HG03378 (cell line): ENCODE results near the gene TAF5.
"Not testable (repeated sequence)": the region's sequence is repeated elsewhere in the genome, so short reads cannot be mapped to it uniquely, and the experiment has no call there.

Experiments used
- ATAC-seq: cut with Tn5 transposase; IDR thresholded peaks from one replicate; pipeline ENCODE4 v1.9.1; 2021; ENCODE audit warnings: mild to moderate bottlenecking, moderate library complexity; ENCODE audit not compliant: unreplicated experiment

The TAF5 gene

DNA sequence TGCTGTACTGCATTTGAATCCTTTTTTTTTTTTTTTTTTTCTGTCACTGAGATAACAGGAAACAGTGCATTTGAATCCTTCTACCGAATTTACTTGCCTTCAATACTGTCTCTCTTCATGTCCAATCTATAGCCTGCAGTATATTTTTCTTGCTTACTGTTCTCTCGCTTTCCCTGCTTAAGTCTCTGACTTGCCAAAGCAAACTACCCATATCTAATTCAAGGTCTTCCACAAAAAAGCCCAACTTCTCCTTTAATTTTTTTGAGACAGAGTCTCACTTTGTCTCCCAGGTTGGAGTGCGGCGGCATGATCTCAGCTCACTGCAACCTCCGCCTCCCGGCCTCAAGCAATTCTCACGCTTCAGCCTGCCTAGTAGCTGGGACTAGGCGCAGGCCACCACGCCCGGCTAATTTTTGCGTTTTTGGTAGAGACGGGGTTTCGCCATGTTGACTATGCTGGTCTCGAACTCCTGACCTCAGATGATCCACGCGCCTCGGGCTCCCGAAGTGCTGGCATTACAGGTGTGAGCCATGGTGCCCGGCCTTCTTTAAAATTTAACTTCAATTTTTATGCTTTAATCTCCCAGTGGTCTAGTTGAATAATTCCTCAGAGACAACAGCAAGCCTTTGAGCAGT, 29.5 kb downstream of the TAF5 start:
- no peak for ATAC-seq

DNA sequence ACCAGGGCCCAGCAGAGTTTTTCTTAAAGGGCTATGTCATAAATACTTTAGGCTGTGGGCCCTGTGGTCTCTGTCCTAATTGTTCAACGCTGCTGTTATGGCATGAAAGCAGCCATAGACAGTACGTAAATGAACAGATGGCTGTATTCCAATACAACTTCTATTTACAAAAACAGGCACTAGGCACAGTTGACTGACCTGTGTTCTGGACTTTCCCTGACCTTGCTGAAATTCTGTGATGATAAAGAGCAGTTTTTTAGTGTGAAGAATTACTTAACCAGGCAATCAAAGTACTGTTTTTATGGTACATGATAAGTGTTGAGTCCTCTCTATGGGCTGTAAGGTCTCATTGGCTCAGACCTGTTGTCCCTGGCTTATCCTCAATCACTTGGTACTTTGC, 45.8 kb downstream of the TAF5 start:
- ATAC-seq, result no peak

- ATAC-seq, result no peak
These were observed 47.8 kb downstream of the TAF5 start for GRCh38 chr10:103415581-103415980.

DNA sequence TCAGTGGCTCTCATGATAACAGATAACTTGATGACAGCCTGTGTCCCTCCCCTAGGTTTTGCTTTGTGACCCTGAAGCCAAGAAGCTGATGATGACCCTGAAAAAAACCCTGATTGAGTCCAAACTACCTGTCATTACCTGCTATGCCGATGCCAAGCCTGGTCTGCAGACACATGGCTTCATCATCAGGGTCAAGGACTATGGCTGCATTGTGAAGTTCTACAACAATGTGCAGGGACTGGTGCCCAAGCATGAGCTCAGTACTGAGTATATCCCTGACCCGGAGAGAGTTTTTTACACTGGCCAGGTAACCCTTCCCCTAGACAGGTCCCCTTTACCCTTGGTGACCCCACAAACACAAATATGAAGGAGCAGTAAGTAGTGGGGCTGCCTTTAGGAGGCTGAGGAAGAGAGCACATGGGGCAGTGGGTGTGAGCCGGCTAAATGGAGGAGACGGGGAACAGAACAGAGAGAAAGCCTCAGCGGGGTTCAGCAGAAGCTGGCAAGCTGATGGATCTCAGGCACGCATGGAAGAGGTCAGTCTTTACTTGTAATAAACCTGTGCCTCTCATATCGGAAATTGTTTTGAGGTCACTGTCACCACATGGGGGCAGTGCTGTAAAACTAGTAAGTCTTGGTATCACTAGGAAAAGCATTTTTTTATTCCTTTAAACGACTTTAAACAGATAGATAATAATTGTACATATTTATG, 48.8 kb downstream of the TAF5 start:
- no peak for ATAC-seq

- not testable (repeated sequence) for ATAC-seq
These were observed 49.3 kb downstream of the TAF5 start for GRCh38 chr10:103417148-103417469.

DNA sequence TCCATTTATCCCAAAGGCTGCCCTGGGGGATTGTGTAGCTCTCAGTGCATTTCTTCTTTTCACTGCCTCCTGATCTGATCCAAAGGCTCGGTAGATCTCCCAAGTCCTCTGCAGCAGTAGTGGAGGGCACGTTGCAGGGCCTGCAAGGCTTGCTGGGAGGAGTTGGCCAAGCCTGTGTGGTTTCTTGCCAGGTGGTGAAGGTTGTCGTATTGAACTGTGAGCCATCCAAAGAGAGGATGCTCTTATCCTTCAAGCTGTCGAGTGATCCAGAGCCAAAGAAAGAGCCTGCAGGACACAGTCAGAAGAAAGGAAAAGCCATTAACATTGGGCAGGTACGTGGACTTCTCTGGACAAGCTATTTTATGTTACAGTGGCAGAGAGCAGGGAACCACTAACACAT, 49.8 kb downstream of the TAF5 start:
- ATAC-seq, result no peak

DNA sequence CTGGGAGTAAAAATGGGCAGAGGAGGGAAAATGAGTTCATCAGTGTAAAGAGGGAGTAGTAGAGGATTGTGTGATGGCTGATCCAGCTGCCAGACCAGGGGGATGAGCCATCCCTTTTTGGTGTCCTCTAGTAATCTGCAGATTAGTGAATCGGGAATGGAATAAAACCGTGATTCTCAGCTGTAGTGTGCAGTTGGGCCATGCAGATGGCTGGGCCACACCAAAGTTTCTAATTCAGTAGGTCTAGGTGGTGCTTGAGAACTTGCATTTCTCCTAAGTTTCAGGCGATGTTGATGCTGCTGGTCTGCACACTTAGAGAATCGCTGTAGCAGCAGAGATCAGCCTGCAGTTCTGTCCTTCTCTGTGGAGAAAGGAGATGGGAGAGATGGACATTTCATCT, 51.3 kb downstream of the TAF5 start:
- ATAC-seq, result no peak

DNA sequence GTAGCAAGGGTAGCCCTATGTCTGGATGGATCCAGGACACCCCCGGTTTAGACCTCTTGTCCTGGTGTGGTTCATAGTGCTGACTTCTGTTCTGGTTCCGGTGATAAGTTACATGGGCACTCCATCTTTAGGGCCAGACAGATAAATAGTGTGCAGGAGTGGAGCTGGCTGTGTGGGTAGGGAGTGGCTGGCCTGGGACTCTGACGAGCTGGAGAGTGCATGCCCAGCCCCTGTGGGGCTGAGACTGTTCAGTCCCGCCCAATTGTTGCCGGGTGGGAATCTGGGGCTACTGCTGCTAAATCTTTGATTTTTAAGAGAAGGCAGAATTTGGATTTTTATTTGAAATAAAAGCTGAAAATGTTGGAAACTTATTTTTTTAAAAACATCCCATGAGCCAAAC, 56.0 kb downstream of the TAF5 start:
- ATAC-seq, result no peak

DNA sequence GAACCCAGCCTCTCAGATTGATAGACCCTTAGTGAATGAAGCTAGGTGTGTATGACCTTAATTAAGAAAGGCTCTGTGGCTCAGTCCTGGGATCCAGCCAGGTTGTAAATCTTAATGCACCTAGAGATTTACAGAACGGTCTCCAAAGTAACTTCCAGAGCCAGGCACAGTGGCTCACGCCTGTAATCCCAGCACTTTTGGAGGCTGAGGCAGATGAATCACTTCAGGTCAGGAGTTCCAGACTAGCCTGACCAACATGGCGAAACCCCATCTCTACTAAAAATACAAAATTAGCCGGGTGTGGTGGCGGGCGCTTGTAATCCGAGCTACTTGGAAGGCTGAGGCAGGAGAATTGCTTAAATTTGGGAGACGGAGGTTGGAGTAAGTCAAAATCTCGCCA, 60.1 kb downstream of the TAF5 start:
- no peak for ATAC-seq

GRCh38 chr10:103428989-103429643, 61.3 kb downstream of the TAF5 start:
- ATAC-seq, result no peak

GRCh38 chr10:103429647-103430046, 61.9 kb downstream of the TAF5 start:
- ATAC-seq, result no peak

GRCh38 chr10:103431902-103432301, 64.1 kb downstream of the TAF5 start:
- no peak for ATAC-seq

- ATAC-seq, result no peak
These were observed 66.1 kb downstream of the TAF5 start for GRCh38 chr10:103433858-103434257.
